Neutrophil (primary cell): Measurements from ENCODE around the gene RSPH3.

Experiments used
- H3K27ac ChIP-seq: fragments of 200-600 bp; sonication (generic); 2 replicates; pipeline ENCODE4 v1.5.1; 2016; ENCODE audit warnings: mild to moderate bottlenecking, moderate library complexity
- H3K27me3 ChIP-seq: fragments of 200-600 bp; sonication (generic); 2 replicates; pipeline ENCODE4 v1.6.0; 2016; ENCODE audit warnings: mild to moderate bottlenecking
- H3K36me3 ChIP-seq: fragments of 200-600 bp; sonication (generic); 2 replicates; pipeline ENCODE4 v1.5.1; 2017
- H3K4me1 ChIP-seq, 2 experiments: fragments of 200-600 bp in 1 of 2; sonication (generic) in 1 of 2; 1 replicate in 1 of 2; 2 replicates in 1 of 2; pipeline versions ENCODE4 v1.5.1 to v1.6.1; 2013 to 2016; ENCODE audit warnings: low read depth in 1 of 2, low read length in 1 of 2, mild to moderate bottlenecking in 1 of 2, moderate library complexity in 1 of 2; ENCODE audit not compliant: control insufficient read depth in 1 of 2, insufficient read depth in 1 of 2
- H3K4me3 ChIP-seq, 2 experiments: fragments of 200-600 bp in 1 of 2; sonication (generic) in 1 of 2; 1 replicate in 1 of 2; 2 replicates in 1 of 2; pipeline ENCODE4 v1.5.1; 2013 to 2016; ENCODE audit warnings: low read depth in 1 of 2, low read length in 1 of 2, mild to moderate bottlenecking in 1 of 2, moderate library complexity in 1 of 2
- H3K9me3 ChIP-seq: fragments of 200-600 bp; sonication (generic); 2 replicates; pipeline ENCODE4 v1.5.1; 2016
- TF ChIP-seq, protein P1 (sequence below): fragments of 200-600 bp; sonication (generic); IDR thresholded peaks from 2 replicates; pipeline ENCODE4 v1.5.1; 2016; ENCODE audit warnings: antibody characterized with exemption

Gene RSPH3

DNA sequence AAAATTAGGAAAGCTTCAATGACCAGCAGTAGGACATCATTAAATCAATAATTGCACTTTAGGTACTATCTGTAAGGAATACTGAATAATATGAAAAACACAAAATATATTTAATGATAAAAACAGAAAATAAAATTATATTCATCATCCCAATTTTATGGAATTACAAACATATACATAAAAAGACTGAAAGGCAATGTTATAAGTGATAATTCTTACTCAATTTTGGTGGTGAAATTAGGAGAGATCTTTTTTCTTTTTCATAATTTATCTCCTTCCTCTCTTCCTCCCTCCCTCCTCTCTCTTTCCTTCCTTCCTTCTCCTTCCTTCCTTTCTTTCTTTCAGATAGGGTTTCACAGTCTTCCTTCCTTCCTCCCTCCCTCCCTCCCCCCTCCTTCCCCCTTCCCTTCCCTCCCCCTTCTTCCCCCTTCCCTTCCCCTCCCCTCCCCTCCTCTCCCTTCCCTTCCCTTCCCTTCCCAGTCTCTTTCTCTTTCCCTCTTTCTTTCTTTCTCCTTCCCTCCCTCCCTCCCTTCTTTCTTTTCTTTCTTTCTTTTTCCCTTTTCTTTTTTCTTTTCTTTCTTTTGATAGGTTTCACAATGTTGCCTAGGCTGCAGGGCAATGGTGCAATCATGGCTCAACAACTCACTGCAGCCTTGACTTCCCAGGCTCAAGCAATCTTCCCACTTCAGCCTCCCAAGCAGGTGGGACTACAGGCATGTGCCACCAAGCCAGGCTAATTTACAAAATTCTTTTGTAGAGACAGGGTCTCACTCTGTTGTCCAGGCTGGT is 36.8 kb downstream of the RSPH3 start:
- TF ChIP-seq, protein P1, sequence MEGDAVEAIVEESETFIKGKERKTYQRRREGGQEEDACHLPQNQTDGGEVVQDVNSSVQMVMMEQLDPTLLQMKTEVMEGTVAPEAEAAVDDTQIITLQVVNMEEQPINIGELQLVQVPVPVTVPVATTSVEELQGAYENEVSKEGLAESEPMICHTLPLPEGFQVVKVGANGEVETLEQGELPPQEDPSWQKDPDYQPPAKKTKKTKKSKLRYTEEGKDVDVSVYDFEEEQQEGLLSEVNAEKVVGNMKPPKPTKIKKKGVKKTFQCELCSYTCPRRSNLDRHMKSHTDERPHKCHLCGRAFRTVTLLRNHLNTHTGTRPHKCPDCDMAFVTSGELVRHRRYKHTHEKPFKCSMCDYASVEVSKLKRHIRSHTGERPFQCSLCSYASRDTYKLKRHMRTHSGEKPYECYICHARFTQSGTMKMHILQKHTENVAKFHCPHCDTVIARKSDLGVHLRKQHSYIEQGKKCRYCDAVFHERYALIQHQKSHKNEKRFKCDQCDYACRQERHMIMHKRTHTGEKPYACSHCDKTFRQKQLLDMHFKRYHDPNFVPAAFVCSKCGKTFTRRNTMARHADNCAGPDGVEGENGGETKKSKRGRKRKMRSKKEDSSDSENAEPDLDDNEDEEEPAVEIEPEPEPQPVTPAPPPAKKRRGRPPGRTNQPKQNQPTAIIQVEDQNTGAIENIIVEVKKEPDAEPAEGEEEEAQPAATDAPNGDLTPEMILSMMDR = no peak
- H3K27ac ChIP-seq = no peak overlapping the region
- H3K27me3 ChIP-seq = no peaks in the 10 kb centered on the region
- H3K4me3 ChIP-seq = no peak overlapping the region
- no peaks in the 10 kb centered on the region for H3K36me3 ChIP-seq
- H3K4me1 ChIP-seq = no peaks in the 10 kb centered on the region
- H3K9me3 ChIP-seq = no peaks in the 10 kb centered on the region

- no peaks in the 10 kb centered on the region for H3K9me3 ChIP-seq
- no peaks in the 10 kb centered on the region for H3K4me1 ChIP-seq
- H3K27ac ChIP-seq = no peak overlapping the region
Observed at GRCh38 chr6:158962371-158962770, 37.6 kb downstream of the RSPH3 start.

GRCh38 chr6:158960026-158960425 is 40.0 kb downstream of the RSPH3 start:
- no peaks in the 10 kb centered on the region for H3K27me3 ChIP-seq
- TF ChIP-seq, protein P1 = no peak
- H3K4me1 ChIP-seq = no peaks in the 10 kb centered on the region

More at GRCh38 chr6:158962371-158962770, 37.6 kb downstream of the RSPH3 start:
- Histone ChIP-seq H3K4me3 (no peak overlapping the region), H3K27me3 (no peaks in the 10 kb centered on the region), H3K36me3 (no peaks in the 10 kb centered on the region)
- TF ChIP-seq, protein P1 = no peak

DNA sequence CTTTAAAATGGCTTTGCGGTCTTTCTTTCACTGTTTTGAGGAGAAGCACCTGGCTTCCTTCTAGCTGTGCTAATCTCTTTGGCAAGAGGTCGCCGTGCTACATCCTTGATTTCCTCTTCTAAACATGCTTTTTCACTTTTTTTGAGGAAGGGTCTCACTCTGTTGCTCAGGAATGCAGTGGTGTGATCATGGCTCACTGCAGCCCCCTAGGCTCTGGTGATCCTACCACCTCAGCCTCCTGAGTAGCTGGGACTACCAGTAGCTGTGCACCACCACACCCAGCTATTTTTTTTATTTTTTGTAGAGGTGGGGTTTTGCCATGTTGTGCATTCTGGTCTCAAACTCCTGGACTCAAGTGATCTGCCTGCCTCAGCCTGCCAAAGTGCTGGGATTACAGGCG is 40.5 kb downstream of the RSPH3 start:
- Histone ChIP-seq H3K27ac (no peak overlapping the region), H3K27me3 (no peaks in the 10 kb centered on the region), H3K4me3 (no peak overlapping the region)

More at GRCh38 chr6:158960026-158960425, 40.0 kb downstream of the RSPH3 start:
- no peak overlapping the region for H3K27ac ChIP-seq
- no peaks in the 10 kb centered on the region for H3K36me3 ChIP-seq
- no peaks in the 10 kb centered on the region for H3K9me3 ChIP-seq
- H3K4me3 ChIP-seq = no peak overlapping the region

DNA sequence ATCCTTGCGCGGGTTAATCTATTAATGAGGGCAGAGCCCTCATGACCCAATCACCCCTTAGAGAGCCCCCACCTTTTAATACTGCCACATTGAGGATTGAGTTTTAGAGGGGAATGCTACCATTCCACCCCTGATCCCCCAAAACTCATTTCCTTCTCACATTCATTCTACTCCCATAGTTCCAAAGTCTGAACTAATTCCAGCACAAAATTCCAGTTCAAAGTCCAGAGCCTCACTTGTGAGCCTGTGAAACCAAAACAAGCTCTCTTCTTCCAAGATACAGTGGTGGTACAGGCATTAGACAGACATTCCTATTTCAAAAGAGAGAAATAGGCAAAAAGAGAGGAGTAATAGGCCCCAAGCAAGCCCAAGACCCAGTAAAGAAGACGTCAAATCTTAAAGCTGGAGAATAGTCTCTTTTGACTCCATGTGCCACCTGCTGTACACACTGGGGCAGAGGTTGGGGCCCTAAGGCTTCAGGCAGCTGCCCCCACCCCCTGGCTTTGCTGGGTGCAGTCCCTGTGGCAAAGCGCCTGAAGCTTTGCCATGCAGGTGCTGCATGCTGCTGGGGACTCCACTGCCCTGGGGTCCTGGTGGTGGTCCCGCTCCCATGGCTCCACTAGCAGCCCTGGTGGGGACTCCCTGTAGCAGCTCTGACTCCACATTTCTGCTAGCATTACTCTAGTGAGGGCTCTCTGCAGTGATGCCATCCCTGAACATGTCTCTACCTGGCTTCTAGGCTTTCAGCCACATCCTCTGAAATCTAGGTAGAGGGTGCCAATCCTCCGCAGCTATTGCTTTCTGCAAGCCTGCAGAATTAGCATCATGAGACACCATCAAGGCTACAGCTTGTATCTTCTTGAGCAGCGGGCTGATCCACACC is 41.3 kb downstream of the RSPH3 start:
- Histone ChIP-seq H3K9me3 (no peaks in the 10 kb centered on the region), H3K36me3 (no peaks in the 10 kb centered on the region), H3K4me1 (no peaks in the 10 kb centered on the region), H3K27ac (no peak overlapping the region), H3K4me3 (no peak overlapping the region), H3K27me3 (no peaks in the 10 kb centered on the region)
- TF ChIP-seq, protein P1 = no peak

More for the DNA sequence above, 40.5 kb downstream of the RSPH3 start:
- Histone ChIP-seq H3K4me1 (no peaks in the 10 kb centered on the region), H3K9me3 (no peaks in the 10 kb centered on the region), H3K36me3 (no peaks in the 10 kb centered on the region)
- TF ChIP-seq, protein P1 = no peak
